HEK293 (cell line): ENCODE data around the gene IL22RA1.
A peak's percentile ranks its signal among the peaks of the same experiment; 100 is the strongest.

Source experiments
- CTCF ChIA-PET: fragments of 350-600 bp; formaldehyde crosslinking; extraction: SDS; loops from one replicate; lab custom pipeline; 2021; ENCODE audit warnings: antibody characterized with exemption; lab: Yijun Ruan, JAX
- POLR2A ChIA-PET: fragments of 300-600 bp; formaldehyde crosslinking; extraction: SDS; loops from one replicate; lab custom pipeline; 2020; ENCODE audit warnings: antibody characterized with exemption, inconsistent platforms; lab: Yijun Ruan, JAX
- H3K27ac ChIP-seq: fragments of 200-500 bp; sonication (Bioruptor generic); 2 replicates; pipeline ENCODE4 v1.5.1; 2014; ENCODE audit warnings: low read depth, low read length, control low read depth, inconsistent platforms; ENCODE audit errors: extremely low read depth
- H3K36me3 ChIP-seq, 2 experiments: fragments of 200-500 bp in 1 of 2; sonication (Bioruptor generic) in 1 of 2; 1 replicate in 1 of 2; 2 replicates in 1 of 2; pipeline ENCODE4 v1.5.1; 2014 to 2017; ENCODE audit warnings: inconsistent platforms in 2 of 2, low read length in 2 of 2; ENCODE audit not compliant: control insufficient read depth in 2 of 2, insufficient read depth in 1 of 2
- H3K4me1 ChIP-seq: fragments of 200-500 bp; sonication (Bioruptor generic); 2 replicates; pipeline ENCODE4 v1.5.1; 2014; ENCODE audit warnings: mild to moderate bottlenecking, low read length, inconsistent platforms; ENCODE audit not compliant: control insufficient read depth, insufficient read depth
- H3K4me3 ChIP-seq: 2 replicates; pipeline ENCODE4 v1.5.1; 2011; ENCODE audit warnings: low read depth, mild to moderate bottlenecking, control low read depth, low read length, moderate library complexity
- H3K9me3 ChIP-seq: fragments of 200-500 bp; sonication (Bioruptor generic); 2 replicates; pipeline ENCODE4 v1.5.1; 2014; ENCODE audit warnings: low read depth, low read length, inconsistent platforms; ENCODE audit not compliant: control insufficient read depth, insufficient read depth
- HOXA7 ChIP-seq: sonication (generic); formaldehyde crosslinking; IDR thresholded peaks from 2 replicates; pipeline ENCODE4 v1.8.1; 2022; ENCODE audit warnings: missing genetic modification reagents, borderline replicate concordance
- KLF8 ChIP-seq: fragments of 450-650 bp; formaldehyde crosslinking; IDR thresholded peaks from 2 replicates; pipeline ENCODE4 v1.5.1; 2016; ENCODE audit warnings: missing biosample characterization, missing genetic modification characterization
- MYNN ChIP-seq: fragments of 450-650 bp; formaldehyde crosslinking; IDR thresholded peaks from 2 replicates; pipeline ENCODE4 v1.5.1; 2016; ENCODE audit warnings: missing biosample characterization, missing genetic modification characterization, borderline replicate concordance
- OVOL3 ChIP-seq: fragments of 450-650 bp; formaldehyde crosslinking; IDR thresholded peaks from 2 replicates; pipeline ENCODE4 v1.5.1; 2016; ENCODE audit warnings: missing biosample characterization, missing genetic modification characterization
- PRDM1 ChIP-seq: fragments of 450-650 bp; formaldehyde crosslinking; IDR thresholded peaks from 2 replicates; pipeline ENCODE4; 2016; ENCODE audit warnings: missing biosample characterization, missing genetic modification characterization
- REPIN1 ChIP-seq: fragments of 450-650 bp; formaldehyde crosslinking; IDR thresholded peaks from 2 replicates; pipeline ENCODE4 v1.5.1; 2017; ENCODE audit warnings: missing biosample characterization, missing genetic modification characterization, low read depth
- ZFP37 ChIP-seq: fragments of 450-650 bp; formaldehyde crosslinking; IDR thresholded peaks from 2 replicates; pipeline ENCODE4 v1.5.1; 2016; ENCODE audit warnings: missing biosample characterization, missing genetic modification characterization
- ZNF140 ChIP-seq: fragments of 450-650 bp; formaldehyde crosslinking; IDR thresholded peaks from 2 replicates; pipeline ENCODE4 v1.5.1; 2016; ENCODE audit warnings: missing biosample characterization, missing genetic modification characterization
- ZNF2 ChIP-seq: fragments of 450-650 bp; formaldehyde crosslinking; IDR thresholded peaks from 2 replicates; pipeline ENCODE4 v1.5.1; 2016; ENCODE audit warnings: missing biosample characterization, missing genetic modification characterization
- ZNF211 ChIP-seq: fragments of 450-650 bp; formaldehyde crosslinking; IDR thresholded peaks from 2 replicates; pipeline ENCODE4 v1.5.1; 2016; ENCODE audit warnings: low read depth, missing biosample characterization, missing genetic modification characterization
- ZNF350 ChIP-seq: fragments of 450-650 bp; formaldehyde crosslinking; IDR thresholded peaks from 2 replicates; pipeline ENCODE4 v1.5.0; 2017; ENCODE audit warnings: missing biosample characterization, mild to moderate bottlenecking, missing genetic modification characterization
- ZNF354C ChIP-seq: fragments of 450-650 bp; formaldehyde crosslinking; IDR thresholded peaks from 2 replicates; pipeline ENCODE4 v1.5.1; 2016; ENCODE audit warnings: missing biosample characterization, missing genetic modification characterization, low read depth, borderline replicate concordance
- ZNF37A ChIP-seq: fragments of 450-650 bp; IDR thresholded peaks from 2 replicates; pipeline ENCODE4 v1.5.1; 2018; ENCODE audit warnings: missing biosample characterization, missing genetic modification characterization
- ZNF433 ChIP-seq: fragments of 450-650 bp; formaldehyde crosslinking; IDR thresholded peaks from 2 replicates; pipeline ENCODE4 v1.5.1; 2016; ENCODE audit warnings: missing biosample characterization, missing genetic modification characterization, low read depth
- ZNF48 ChIP-seq: fragments of 450-650 bp; formaldehyde crosslinking; IDR thresholded peaks from 2 replicates; pipeline ENCODE4 v1.5.1; 2016; ENCODE audit warnings: missing biosample characterization, missing genetic modification characterization
- ZNF560 ChIP-seq: fragments of 450-650 bp; formaldehyde crosslinking; IDR thresholded peaks from 2 replicates; pipeline ENCODE4 v1.5.1; 2017; ENCODE audit warnings: missing biosample characterization, missing genetic modification characterization, borderline replicate concordance
- ZNF580 ChIP-seq: fragments of 450-650 bp; formaldehyde crosslinking; IDR thresholded peaks from 2 replicates; pipeline ENCODE4 v1.5.1; 2016; ENCODE audit warnings: missing biosample characterization, missing genetic modification characterization
- ZNF585B ChIP-seq: fragments of 450-650 bp; formaldehyde crosslinking; IDR thresholded peaks from 2 replicates; pipeline ENCODE4 v1.5.1; 2016; ENCODE audit warnings: missing biosample characterization, missing genetic modification characterization
- ZNF610 ChIP-seq: fragments of 450-650 bp; formaldehyde crosslinking; IDR thresholded peaks from 2 replicates; pipeline ENCODE4 v1.5.1; 2016; ENCODE audit warnings: missing biosample characterization, missing genetic modification characterization, borderline replicate concordance
- ZNF621 ChIP-seq: fragments of 450-650 bp; formaldehyde crosslinking; IDR thresholded peaks from 2 replicates; pipeline ENCODE4 v1.5.1; 2017; ENCODE audit warnings: missing biosample characterization, missing genetic modification characterization
- ZNF639 ChIP-seq: fragments of 450-650 bp; formaldehyde crosslinking; IDR thresholded peaks from 2 replicates; pipeline ENCODE4 v1.5.1; 2016; ENCODE audit warnings: missing biosample characterization, missing genetic modification characterization
- ZNF658 ChIP-seq: fragments of 450-650 bp; formaldehyde crosslinking; IDR thresholded peaks from 2 replicates; pipeline ENCODE4; 2016; ENCODE audit warnings: missing biosample characterization, missing genetic modification characterization
- ZNF692 ChIP-seq: fragments of 450-650 bp; formaldehyde crosslinking; IDR thresholded peaks from 2 replicates; pipeline ENCODE4 v1.5.1; 2016; ENCODE audit warnings: missing biosample characterization, missing genetic modification characterization
- ZNF701 ChIP-seq: fragments of 450-650 bp; formaldehyde crosslinking; IDR thresholded peaks from 2 replicates; pipeline ENCODE4 v1.5.1; 2016; ENCODE audit warnings: missing biosample characterization, missing genetic modification characterization
- ZNF768 ChIP-seq: fragments of 450-650 bp; formaldehyde crosslinking; IDR thresholded peaks from 2 replicates; pipeline ENCODE4 v1.5.1; 2018; ENCODE audit warnings: missing biosample characterization, mild to moderate bottlenecking, missing genetic modification characterization
- ZNF777 ChIP-seq: fragments of 450-650 bp; formaldehyde crosslinking; IDR thresholded peaks from 2 replicates; pipeline ENCODE4 v1.5.1; 2017; ENCODE audit warnings: missing biosample characterization, missing genetic modification characterization, borderline replicate concordance
- ZSCAN23 ChIP-seq: fragments of 450-650 bp; formaldehyde crosslinking; IDR thresholded peaks from 2 replicates; pipeline ENCODE4 v1.5.1; 2016; ENCODE audit warnings: missing biosample characterization, missing genetic modification characterization
- ZSCAN4 ChIP-seq: fragments of 450-650 bp; formaldehyde crosslinking; IDR thresholded peaks from 2 replicates; pipeline ENCODE4 v1.5.1; 2017; ENCODE audit warnings: missing biosample characterization, missing genetic modification characterization
- ZSCAN5A ChIP-seq: fragments of 450-650 bp; formaldehyde crosslinking; IDR thresholded peaks from 2 replicates; pipeline ENCODE4 v1.5.1; 2016; ENCODE audit warnings: missing biosample characterization, missing genetic modification characterization

Gene IL22RA1

GRCh38 chr1:24103879-24104278 is 39.1 kb downstream of the IL22RA1 start:
- Histone ChIP-seq H3K9me3 (no peaks in the 10 kb centered on the region), H3K27ac (no peak overlapping the region), H3K4me3 (no peak overlapping the region), H3K36me3 (no peaks in the 10 kb centered on the region), H3K4me1 (0 out of 2 replicates have a peak, but pooled peaks cover 2% of the 10 kb centered on the region)
- ChIA-PET POLR2A (no interaction called here), CTCF (interaction anchor here (0.6 to 1.5 kb wide), 4 partner anchors 33 to 159 kb away, joined by 3 to 5 read pairs (median 3); no protein-coding TSS in a partner anchor)
- TF ChIP-seq ZNF639 (tag by site-specific recombination) = no peak
- no peak for TF ChIP-seq ZNF610
- no peak for TF ChIP-seq ZNF48 (tag by site-specific recombination)
- no peak for TF ChIP-seq ZNF354C (tag by site-specific recombination)
- peak; percentile 89 for TF ChIP-seq ZNF768 (tag by site-specific recombination)

GRCh38 chr1:24103408-24103807 is 39.5 kb downstream of the IL22RA1 start:
- CTCF ChIA-PET = interaction anchor here (0.5 to 1.5 kb wide), 4 partner anchors 32 to 269 kb away, joined by 3 to 5 read pairs (median 3); no protein-coding TSS in a partner anchor
- no peaks in the 10 kb centered on the region for H3K36me3 ChIP-seq
- POLR2A ChIA-PET = no interaction called here
- no peak overlapping the region for H3K27ac ChIP-seq
- no peaks in the 10 kb centered on the region for H3K9me3 ChIP-seq
- 0 out of 2 replicates have a peak, but pooled peaks cover 2% of the 10 kb centered on the region for H3K4me1 ChIP-seq
- H3K4me3 ChIP-seq = no peak overlapping the region
- TF ChIP-seq MYNN = no peak
- no peak for TF ChIP-seq ZNF621 (tag by site-specific recombination)
- TF ChIP-seq ZSCAN5A (tag by site-specific recombination) = no peak
- no peak for TF ChIP-seq ZNF433
- peak; percentile 25; the same call in 1 of the 2 replicates for TF ChIP-seq PRDM1 (tag by site-specific recombination)

- H3K36me3 ChIP-seq = no peaks in the 10 kb centered on the region
- ChIA-PET CTCF (interaction anchor here (0.5 to 1.5 kb wide), 4 partner anchors 32 to 359 kb away, joined by 3 read pairs; no protein-coding TSS in a partner anchor), POLR2A (no interaction called here)
- no peak overlapping the region for H3K27ac ChIP-seq
- no peak for TF ChIP-seq ZNF2 (tag by site-specific recombination)
- no peak for TF ChIP-seq ZSCAN23 (tag by site-specific recombination)
- TF ChIP-seq KLF8 = no peak
- no peak for TF ChIP-seq HOXA7
- no peak for TF ChIP-seq ZFP37 (tag by site-specific recombination)
- TF ChIP-seq ZNF580 (tag by site-specific recombination) = no peak
- no peak for TF ChIP-seq ZNF658
- TF ChIP-seq ZNF211 (tag by site-specific recombination) = no peak
- no peak for TF ChIP-seq ZNF585B (tag by site-specific recombination)
- no peak for TF ChIP-seq ZNF140 (tag by site-specific recombination)
- TF ChIP-seq OVOL3 (tag by site-specific recombination) = no peak
- no peak for TF ChIP-seq ZNF560 (tag by site-specific recombination)
- no peak for TF ChIP-seq ZNF37A
- no peak for TF ChIP-seq ZNF777 (tag by site-specific recombination)
- no peak for TF ChIP-seq ZNF350 (tag by site-specific recombination)
- TF ChIP-seq REPIN1 = no peak
- TF ChIP-seq ZSCAN4 = no peak
- TF ChIP-seq ZNF701 = no peak
- no peak for TF ChIP-seq ZNF692 (tag by site-specific recombination)
- H3K4me3 ChIP-seq = no peak overlapping the region
- no peaks in the 10 kb centered on the region for H3K9me3 ChIP-seq
- H3K4me1 ChIP-seq = 0 out of 2 replicates have a peak, but pooled peaks cover 2% of the 10 kb centered on the region
Observed at GRCh38 chr1:24102961-24103360, 40.0 kb downstream of the IL22RA1 start.
